K562 (cell line): ENCODE measurements around the gene ANKRD24. TPM values are rescaled to one million over a fixed set of nuclear protein-coding genes. Genes with fewer than 3 reads are reported as not detected.

ENCODE experiments used
- ETV5 ChIP-seq: sonication (generic); formaldehyde crosslinking; IDR thresholded peaks from 2 replicates; pipeline ENCODE4 v1.4.0; 2020; ENCODE audit warnings: low read depth, mild to moderate bottlenecking, missing genetic modification reagents
- GATAD2A ChIP-seq: fragments of 450-650 bp; IDR thresholded peaks from 2 replicates; pipeline ENCODE4 v1.6.1; 2017
- MAFF ChIP-seq: IDR thresholded peaks from 2 replicates; pipeline ENCODE4 v1.6.1; 2012; ENCODE audit warnings: low read length, improper control_type of control experiment
- MITF ChIP-seq: IDR thresholded peaks from 2 replicates; pipeline ENCODE4 v1.6.1; 2014; ENCODE audit warnings: antibody characterized with exemption
- MTA1 ChIP-seq: fragments of 450-650 bp; IDR thresholded peaks from 2 replicates; pipeline ENCODE4 v1.6.1; 2017; ENCODE audit warnings: borderline replicate concordance
- PATZ1 ChIP-seq: fragments of 250-450 bp; sonication (Bioruptor Pico); IDR thresholded peaks from 2 replicates; pipeline ENCODE4 v1.5.0; 2020; ENCODE audit warnings: mild to moderate bottlenecking, borderline replicate concordance
- PCBP2 ChIP-seq: fragments of 200-400 bp; formaldehyde crosslinking; IDR thresholded peaks from 2 replicates; pipeline ENCODE4 v1.6.1; 2018; ENCODE audit warnings: low read length, low read depth, mild to moderate bottlenecking, moderate library complexity; ENCODE audit not compliant: poor library complexity, severe bottlenecking
- PHTF2 ChIP-seq: fragments of 250-450 bp; sonication (Bioruptor Pico); IDR thresholded peaks from 2 replicates; pipeline ENCODE4 v1.5.0; 2021; ENCODE audit warnings: mild to moderate bottlenecking
- RBFOX2 ChIP-seq: fragments of 200-400 bp; formaldehyde crosslinking; IDR thresholded peaks from 2 replicates; pipeline ENCODE4 v1.6.1; 2017; ENCODE audit warnings: low read depth, mild to moderate bottlenecking, low read length, moderate library complexity
- SMARCA4 ChIP-seq: fragments of 450-650 bp; IDR thresholded peaks from 2 replicates; pipeline ENCODE4 v1.6.1; 2016
- SREBF2 ChIP-seq: sonication (generic); formaldehyde crosslinking; IDR thresholded peaks from 2 replicates; pipeline ENCODE4 v1.4.0; 2020; ENCODE audit warnings: mild to moderate bottlenecking, missing genetic modification reagents
- THRA ChIP-seq: fragments of 450-650 bp; IDR thresholded peaks from 2 replicates; pipeline ENCODE4 v1.6.1; 2017; ENCODE audit warnings: mild to moderate bottlenecking, moderate library complexity
- ZBTB9 ChIP-seq: fragments of 450-650 bp; formaldehyde crosslinking; IDR thresholded peaks from 2 replicates; pipeline ENCODE4 v1.4.0; 2020; ENCODE audit warnings: mild to moderate bottlenecking, moderate library complexity
- ZC3H8 ChIP-seq: fragments of 450-650 bp; IDR thresholded peaks from 2 replicates; pipeline ENCODE4 v1.6.1; 2017
- ZNF584 ChIP-seq: fragments of 200-800 bp; sonication (Bioruptor generic); IDR thresholded peaks from 2 replicates; pipeline ENCODE4 v1.6.1; 2016; ENCODE audit warnings: low read depth, mild to moderate bottlenecking, missing genetic modification characterization, missing compliant biosample characterization
- ZNF668 ChIP-seq: fragments of 250-450 bp; sonication (Bioruptor Pico); IDR thresholded peaks from 2 replicates; pipeline ENCODE4 v1.8.0; 2022; ENCODE audit warnings: mild to moderate bottlenecking, inconsistent platforms
- polyA plus RNA-seq, 8 experiments: library from polyadenylated mRNA; depleted of rRNA in 4 of 8; stranded (reverse) in 5 of 8; unstranded in 3 of 8; fragments of >200 nt; fragmentation: Nextera tagmentation in 2 of 8; fragmentation: Illumina TruSeq in 1 of 8; extraction: Ambion mirVana in 2 of 8; extraction: Trizol in 1 of 8; gene quantifications; 2 replicates each; pipeline versions ENCODE4 v1.2.1 to v1.2.3, GENCODE V29; 2011 to 2014; ENCODE audit warnings: inconsistent platforms in 1 of 8, missing spikeins in 1 of 8
- total RNA-seq, 7 experiments: library from RNA; depleted of rRNA in 6 of 7; stranded (reverse); fragments of >200 nt in 6 of 7; fragmentation: Illumina TruSeq in 2 of 7; extraction: Trizol in 2 of 7; gene quantifications; 2 replicates each; pipeline versions ENCODE4 v1.2.1 to v1.2.3, GENCODE V29; 2011 to 2021; ENCODE audit warnings: low replicate concordance in 1 of 7
- TF ChIP-seq, protein P1 (sequence below): sonication (generic); formaldehyde crosslinking; IDR thresholded peaks from 2 replicates; pipeline ENCODE4 v1.8.0; 2022; ENCODE audit warnings: mild to moderate bottlenecking, missing genetic modification reagents
- TF ChIP-seq, protein P2 (sequence below), 2 experiments: fragments of 250-450 bp in 1 of 2; fragments of 450-650 bp in 1 of 2; sonication (Bioruptor Pico) in 1 of 2; IDR thresholded peaks; 2 replicates each; pipeline versions ENCODE4 v1.6.1 to v1.8.0; 2016 to 2021; ENCODE audit warnings: mild to moderate bottlenecking in 2 of 2, moderate library complexity in 2 of 2, missing compliant biosample characterization in 1 of 2, missing genetic modification characterization in 1 of 2

Gene ANKRD24
- total and polyA plus RNA-seq, 9 of the 15 experiments (the other 6 are each of a cell fraction or from before 2014, with no cell fraction given), result 0.07 to 0.12 (median 0.09) TPM; not detected in 5

DNA sequence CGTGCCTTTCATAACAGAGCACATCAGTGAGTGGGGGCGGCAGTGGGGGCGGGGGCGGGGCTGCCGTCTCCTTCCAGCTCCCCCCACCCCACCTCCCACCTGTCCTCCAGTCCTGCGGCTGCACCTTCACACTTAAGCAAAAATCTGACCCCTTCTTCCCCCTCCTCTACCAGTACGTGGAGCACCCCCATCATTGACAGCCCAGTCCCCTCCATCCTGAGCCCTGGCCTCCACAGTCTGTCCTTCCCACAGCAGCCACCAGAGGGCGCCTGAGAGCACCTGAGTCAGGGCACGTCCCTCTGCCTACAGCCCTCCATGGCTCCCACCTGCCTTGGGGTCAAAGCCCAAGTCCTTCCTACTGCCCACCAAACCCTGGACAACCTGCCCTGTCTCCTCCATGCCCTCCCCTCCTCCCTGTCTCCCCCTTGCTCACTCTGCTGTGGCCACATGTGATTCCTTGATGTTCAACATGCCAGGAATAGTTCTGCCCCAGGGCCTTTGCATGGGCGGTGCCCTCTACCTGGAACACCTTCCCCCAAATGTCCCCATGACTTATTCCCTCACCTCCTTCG, 50.9 kb downstream of the ANKRD24 start (continued):
- TF ChIP-seq, protein P1, sequence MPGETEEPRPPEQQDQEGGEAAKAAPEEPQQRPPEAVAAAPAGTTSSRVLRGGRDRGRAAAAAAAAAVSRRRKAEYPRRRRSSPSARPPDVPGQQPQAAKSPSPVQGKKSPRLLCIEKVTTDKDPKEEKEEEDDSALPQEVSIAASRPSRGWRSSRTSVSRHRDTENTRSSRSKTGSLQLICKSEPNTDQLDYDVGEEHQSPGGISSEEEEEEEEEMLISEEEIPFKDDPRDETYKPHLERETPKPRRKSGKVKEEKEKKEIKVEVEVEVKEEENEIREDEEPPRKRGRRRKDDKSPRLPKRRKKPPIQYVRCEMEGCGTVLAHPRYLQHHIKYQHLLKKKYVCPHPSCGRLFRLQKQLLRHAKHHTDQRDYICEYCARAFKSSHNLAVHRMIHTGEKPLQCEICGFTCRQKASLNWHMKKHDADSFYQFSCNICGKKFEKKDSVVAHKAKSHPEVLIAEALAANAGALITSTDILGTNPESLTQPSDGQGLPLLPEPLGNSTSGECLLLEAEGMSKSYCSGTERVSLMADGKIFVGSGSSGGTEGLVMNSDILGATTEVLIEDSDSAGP (CRISPR knock-in tag), result no peak
- TF ChIP-seq MAFF (no peak), MITF (no peak), ZBTB9 (CRISPR knock-in tag) (no peak), SREBF2 (CRISPR knock-in tag) (no peak), SMARCA4 (0 out of 2 replicates have a peak, but pooled peaks have one; percentile 28), RBFOX2 (no peak), ZNF668 (CRISPR knock-in tag) (no peak), GATAD2A (no peak), PHTF2 (CRISPR knock-in tag) (no peak), PCBP2 (no peak), ZNF584 (no peak), ETV5 (no peak), THRA (no peak), PATZ1 (CRISPR knock-in tag) (no peak), ZC3H8 (no peak), MTA1 (peak; percentile 59; the same call in 1 of the 2 replicates)
- TF ChIP-seq, protein P2, sequence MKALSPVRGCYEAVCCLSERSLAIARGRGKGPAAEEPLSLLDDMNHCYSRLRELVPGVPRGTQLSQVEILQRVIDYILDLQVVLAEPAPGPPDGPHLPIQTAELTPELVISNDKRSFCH (CRISPR knock-in tag; IDR thresholded peaks at IDR 0.05), result no peak
- TF ChIP-seq, protein P2 (tag; IDR thresholded peaks at IDR 0.05), result peak; percentile 73
